HG02623 (cell line): ENCODE results near the gene SLC6A2.

Experiments used
- ATAC-seq: cut with Tn5 transposase; IDR thresholded peaks from one replicate; pipeline ENCODE4 v1.9.1; 2021; ENCODE audit warnings: moderate library complexity; ENCODE audit not compliant: unreplicated experiment

The SLC6A2 gene

DNA sequence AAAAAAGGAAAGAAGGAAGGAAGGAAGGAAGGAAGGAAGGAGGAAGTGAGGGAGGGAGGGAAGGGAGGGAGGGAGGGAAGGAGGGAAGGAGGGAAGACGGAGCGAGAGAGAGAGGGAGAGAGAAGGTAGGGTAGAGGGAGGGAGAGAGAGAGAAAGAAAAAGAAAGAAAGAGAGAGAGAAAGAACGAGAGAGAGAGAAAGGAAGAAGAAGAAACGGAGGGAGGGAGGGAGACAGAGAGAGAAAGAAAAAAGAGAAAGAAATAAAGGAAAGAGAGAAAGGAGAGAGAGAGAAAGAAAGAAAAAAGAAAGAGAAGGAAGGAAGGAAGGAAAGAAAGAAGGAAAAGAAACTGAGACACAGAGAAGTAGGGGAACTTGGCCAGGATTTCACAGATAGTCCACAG lies 8.4 kb upstream of the SLC6A2 start:
- no peak for ATAC-seq

DNA sequence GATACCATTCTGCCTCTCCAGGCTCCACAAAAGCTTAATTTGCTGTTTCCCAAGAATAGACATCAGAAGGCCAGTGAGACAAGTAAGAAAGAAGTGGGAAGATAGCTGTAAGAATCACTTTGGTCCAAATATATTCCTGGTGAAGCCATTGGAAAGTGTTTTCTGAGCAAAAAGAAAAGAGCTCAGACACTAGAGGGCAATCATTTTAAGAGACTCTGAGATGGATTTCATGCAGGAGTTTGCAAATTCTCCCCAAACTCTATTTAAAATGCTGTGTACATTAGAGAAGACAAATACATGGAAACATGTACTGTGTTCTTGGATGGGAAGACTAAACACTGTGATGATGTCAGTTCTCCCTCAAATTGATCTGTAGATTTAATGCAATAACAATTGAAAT lies 8.0 kb upstream of the SLC6A2 start:
- ATAC-seq = no peak

DNA sequence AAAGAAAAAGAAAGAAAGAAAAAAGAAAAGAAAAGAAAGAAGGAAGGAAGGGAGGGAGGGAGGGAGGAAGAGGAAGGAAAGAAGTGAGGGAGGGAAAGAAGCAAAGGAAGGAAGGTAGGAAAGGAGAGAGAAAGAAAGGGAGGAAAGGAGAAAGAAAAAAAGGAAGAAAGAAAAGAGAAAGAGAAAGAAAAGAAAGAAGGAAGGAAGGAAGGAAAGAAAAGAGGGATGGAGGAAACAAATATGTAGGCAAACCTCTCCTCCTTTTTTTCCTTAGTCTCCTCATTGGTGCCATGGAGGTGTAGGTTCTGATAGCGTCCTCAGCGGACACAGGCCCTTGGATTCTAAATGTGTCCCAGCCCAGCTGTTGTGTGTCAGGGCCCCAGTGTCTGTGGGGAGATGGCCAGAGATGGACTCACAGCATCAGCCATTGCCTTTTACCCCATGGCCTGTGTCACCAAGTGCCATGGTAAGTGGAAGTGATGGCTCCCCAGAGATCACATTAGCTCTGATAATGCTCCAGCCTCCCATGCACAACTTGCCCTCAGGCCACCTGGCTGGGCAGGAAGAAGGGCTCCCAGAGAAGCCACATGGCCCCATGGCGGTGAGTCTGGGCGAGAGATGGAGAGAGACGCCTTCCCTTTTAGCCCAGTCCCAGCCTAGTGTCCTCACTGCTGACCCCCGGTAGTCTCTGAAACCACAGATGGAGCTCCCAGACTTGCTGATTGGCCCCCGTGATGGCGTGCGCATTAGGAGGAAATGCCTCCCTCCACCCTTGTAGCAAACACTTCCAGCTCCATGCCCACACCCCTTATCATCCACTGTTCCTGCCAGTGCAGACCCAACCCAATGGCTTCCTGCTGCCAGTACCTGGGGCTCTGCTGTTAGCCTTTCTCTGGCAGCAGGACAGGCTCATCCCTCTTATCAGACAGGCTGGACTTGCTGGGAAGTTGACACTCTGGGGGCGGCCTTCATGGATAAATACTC lies 3.7 kb upstream of the SLC6A2 start:
- no peak for ATAC-seq

DNA sequence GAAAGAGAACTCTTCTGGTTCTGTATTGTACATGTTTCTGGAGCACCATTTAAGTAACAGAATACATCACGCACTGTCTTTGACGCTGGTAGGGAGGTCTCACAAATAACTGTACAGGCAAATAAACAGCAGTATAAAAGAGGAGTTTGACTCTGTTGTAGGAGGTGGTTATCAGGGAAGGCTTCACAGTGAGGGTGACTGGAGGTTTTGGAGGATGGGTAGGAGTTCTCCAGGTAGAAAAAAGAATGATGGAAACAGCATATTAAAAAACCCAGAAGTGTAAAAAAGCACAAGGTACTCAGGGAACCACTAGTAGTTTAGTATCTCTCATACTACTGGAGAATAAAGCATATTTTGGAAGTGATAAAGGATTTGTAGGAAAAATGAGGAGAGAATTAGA lies 2.7 kb upstream of the SLC6A2 start:
- ATAC-seq = no peak

DNA sequence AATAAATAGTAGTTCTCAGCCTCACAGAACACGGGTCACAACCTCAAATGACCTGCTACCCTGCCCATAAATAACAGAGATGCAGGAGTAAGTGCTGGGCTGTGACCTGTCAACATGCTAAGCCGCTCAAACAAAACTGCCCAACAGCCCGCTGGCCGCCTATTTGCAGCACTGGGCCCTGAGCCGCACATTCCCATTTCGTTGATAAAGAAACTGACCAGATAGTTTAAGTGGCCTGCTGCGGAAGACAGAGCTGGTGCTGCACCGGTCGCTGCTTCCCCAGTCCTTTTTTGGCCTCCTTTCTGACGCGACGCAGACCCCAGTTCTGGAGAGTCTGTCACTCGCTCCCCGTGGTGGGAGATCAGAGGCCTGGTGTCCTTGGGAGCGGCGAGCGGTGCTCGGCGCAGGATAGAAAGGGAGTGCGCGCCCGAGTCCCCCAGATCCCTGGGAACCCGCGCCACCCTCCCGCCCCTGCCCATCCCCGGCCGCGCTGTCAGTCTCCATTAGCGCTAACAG lies 349 bp upstream of the SLC6A2 start:
- no peak for ATAC-seq

DNA sequence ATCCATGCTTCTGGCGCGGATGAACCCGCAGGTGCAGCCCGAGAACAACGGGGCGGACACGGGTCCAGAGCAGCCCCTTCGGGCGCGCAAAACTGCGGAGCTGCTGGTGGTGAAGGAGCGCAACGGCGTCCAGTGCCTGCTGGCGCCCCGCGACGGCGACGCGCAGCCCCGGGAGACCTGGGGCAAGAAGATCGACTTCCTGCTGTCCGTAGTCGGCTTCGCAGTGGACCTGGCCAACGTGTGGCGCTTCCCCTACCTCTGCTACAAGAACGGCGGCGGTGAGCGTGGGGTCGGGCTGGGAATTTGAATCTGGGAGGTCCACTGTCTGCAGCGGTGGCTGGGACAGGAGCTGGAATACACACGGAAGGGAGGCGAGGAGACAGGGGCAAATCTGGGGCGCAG lies 904 bp downstream of the SLC6A2 start:
- ATAC-seq = no peak

DNA sequence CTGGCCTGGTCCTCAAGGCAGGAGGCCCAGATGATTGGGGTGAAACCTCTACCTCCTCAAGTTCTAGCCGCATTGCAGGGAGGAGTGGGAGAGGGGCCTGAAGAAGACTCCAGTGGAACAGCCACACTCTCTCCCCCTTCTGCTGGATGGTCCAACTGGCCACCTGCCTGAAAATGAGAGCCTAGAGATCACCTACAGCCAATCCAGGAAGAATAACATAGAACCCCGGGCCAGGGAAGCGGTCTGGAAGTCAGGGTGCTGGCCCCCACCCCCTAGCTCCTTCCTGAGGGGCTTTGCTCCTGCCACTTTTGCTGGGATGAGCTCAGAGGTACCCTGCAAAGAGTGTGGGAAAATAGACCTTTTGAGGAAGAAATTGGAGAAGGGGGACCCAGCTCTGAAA lies 1.8 kb downstream of the SLC6A2 start:
- ATAC-seq = no peak

DNA sequence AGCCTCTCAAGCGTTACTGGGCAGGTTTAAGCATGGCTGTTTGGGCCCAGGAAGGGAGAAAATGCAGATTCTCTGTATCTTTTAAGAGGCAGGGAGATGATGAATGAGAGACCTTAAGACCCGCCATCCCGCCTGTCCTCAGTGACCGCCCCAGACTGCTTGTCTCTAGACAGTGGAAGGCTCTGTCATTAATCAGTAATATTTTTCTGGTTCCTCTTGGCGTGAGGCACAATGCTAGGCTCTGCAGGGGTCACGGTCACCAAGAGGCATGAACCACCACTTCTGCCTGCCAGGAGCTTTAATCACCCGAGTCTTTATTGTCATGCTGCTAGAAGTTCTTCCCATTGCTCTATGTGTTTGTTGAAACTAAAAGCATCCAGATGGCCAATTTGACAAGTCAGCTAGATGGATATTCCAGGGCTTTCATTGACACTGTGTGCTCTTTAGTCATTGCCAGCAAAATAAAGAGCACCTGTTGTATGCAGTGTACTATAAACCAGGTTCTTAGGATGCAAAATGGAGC lies 3.2 kb downstream of the SLC6A2 start:
- no peak for ATAC-seq

DNA sequence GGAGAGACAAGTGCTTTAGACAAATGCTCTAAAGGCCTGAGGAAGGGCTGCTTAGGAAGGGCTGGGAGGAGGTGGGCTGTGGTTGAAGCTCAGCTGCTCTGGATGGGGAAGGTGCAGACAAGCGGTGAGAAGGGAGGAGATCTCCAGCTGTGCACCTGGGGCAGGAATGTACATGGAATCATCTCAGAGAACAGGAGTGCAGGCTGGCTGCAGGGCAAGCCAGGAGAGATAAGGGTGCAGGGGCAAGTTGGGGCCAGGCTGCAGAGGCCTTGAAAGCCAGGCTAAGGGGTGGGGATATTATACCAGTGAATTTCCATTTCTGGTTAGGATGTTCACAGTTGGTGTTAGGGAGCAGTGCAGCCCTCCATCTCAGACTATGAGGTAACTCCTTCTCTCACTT lies 4.2 kb downstream of the SLC6A2 start:
- no peak for ATAC-seq

DNA sequence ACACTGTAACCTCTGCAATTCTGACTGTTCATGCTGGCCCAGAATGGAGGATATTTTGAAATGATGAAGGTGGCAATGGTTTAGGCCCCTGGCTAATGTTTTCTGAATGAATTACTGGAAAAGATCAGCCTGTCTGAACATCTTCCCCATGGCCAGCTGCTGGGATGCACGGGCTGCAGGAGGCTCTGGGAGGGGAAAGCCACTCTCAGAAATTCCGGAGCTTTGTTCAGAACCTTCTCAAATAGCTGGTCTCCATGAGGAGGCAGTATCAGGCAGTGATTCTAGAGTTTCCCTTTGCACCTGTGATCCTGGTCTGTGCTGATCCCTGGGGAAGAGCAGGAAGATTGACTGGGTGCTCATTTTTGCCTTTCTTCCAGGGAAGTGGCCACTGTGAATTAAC lies 5.0 kb downstream of the SLC6A2 start:
- no peak for ATAC-seq

DNA sequence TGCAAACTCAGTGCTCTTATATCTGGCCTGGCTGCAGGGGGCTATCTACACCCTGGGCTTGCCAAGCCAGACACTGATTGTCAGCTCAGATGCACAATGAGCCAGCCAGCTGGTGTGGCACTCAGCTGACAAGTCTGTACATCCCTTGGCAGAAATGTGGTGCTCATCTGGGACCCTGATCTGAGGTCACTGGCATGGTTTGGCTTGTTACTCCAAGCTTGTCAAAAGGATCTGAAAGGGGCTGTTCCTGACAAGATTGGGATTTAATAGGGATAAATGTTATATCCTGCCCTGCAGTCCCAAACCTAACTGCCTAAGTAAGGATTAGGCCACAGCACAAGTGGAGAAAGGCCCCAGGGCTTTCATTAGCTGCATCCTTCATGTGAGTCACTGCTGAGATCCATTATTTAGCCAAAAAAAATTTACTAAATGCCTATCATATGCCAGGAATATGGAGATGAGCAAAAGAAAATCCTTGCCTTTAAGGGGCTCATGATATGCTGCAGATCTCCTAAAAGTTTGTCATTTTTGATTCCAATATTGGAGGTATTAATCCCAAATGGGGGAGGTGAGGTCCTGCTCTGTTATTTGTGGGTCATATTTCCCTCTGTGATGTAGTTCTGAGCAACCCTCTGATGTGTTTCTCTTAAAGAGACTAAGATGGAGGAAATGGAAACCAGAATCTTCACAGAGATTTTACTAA lies 6.3 kb downstream of the SLC6A2 start:
- no peak for ATAC-seq

DNA sequence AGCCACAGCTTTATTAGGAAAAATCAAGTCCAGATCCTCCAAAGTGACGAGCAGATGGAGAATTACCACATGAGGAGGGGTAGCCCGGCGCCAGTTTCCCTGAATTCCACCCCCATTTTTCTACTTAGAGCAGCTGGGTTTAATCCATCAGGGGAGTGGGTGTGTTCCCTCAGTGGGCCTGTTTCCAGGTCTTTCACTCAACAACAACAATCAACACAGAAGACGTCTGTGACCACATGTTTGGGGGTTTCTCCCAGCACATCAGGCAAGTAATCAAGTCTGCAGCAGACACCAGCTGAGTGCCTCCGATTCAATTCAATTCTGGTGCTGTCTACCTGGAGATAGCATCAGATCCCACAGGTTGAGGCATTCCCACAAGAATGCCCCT lies 6.8 kb downstream of the SLC6A2 start:
- ATAC-seq = no peak

DNA sequence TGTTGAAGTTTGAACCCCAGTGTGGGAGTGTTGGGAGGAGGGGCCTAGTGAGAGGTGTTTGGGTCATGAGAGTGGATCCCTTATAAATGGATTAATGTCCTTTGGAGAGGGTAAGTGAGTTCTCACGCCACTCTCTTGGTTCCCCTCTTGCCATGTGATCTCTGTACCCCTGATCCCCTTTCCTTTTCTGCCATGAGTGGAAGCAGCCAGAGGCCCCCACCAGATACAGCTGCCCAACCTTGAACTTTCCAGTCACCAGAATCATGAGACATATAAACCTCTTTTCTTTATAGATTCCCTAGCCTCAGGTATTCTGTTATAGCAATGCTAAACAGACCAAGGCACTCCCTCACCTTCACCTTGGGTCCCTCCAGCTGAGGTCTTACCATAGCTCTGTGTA lies 7.4 kb downstream of the SLC6A2 start:
- no peak for ATAC-seq

DNA sequence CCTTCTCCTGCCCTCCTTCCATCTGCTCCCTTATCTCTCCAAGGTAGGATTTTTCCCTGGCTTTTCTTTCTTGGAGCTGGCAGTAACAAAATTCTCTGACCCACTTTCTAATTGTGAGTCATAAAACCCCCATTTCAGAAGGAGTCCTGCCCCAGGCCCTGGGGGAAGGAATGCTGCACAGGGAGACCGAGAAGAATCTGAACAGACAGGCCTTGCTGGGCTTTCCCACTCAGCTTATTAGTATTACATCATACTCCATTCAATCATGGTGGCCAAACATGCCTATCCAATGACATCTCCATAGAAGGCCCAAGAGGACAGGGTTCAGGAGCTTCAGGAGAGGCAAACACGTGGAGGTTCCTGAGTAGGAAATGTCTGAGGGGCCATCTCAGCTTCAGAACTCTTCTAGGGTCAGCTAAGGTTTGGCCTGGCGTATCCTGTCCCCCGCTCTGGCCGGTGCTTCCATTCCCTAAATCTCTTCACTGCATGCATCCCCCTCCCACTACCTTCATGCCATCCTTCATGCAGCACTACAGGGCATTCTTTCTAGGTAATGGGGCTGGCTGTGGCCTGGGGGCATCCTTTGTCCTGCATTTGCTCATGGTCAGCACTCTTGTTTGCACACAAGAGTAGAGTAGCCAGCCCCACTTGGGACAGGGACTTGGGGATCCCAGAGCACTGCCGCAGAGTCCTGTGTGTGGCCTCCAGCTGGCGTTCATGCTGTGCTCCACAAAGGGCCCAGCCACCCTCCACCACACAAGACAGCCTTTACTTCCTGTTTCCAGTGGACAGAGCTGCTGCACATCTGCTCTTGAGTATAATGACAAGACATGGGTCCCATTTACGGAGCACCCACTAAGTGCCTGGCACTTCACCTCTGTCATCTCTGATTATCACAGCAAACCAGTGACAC lies 8.2 kb downstream of the SLC6A2 start:
- no peak for ATAC-seq

DNA sequence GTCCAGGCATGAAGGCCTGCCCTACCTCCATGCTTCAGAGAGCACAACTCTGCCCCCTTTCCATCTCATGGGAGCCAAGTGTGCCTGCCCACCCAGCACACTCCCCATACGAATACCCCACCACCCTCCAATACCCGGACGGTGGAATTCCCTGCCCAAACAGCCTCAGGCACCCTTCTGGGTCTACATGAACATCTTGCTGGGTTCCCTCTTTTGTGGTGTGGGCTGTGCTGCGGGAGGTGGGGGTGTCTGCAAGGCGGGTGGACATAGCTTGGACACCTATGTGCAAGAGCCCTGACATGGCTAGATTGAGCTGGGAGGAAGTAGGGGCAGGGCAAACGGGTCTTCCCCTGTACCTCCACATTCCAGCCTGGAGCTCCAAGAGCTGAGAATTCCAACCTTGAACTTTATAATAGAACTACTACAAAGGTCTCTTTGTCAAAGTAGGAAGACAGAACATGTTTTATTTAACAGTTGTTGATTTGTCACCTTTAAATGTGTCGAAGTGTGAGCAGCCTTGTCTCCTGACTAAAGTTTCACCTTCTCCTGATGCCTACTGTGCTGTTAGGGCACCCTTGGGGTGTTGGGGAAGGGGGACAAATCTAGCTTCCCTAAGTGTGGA lies 9.1 kb downstream of the SLC6A2 start:
- ATAC-seq = no peak

DNA sequence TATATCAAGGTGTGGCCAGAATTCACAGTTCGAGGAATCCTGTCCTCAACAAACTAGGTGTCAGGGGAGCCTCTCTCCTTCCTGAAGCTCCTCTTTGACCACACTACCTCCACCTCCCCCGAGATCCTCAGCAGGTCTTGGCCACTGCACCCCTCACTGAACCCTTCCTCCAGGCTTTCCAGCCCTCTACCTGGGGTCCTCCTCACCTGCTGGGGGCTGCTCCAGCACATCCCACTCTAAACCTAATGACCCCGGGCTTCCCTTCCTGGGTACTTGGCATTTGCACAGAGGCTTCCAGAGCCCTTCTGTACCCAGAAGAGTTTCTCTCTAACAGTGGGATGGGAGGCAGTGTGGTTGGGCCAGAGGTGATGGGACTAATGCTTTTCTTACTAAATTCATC lies 9.7 kb downstream of the SLC6A2 start:
- ATAC-seq = no peak

DNA sequence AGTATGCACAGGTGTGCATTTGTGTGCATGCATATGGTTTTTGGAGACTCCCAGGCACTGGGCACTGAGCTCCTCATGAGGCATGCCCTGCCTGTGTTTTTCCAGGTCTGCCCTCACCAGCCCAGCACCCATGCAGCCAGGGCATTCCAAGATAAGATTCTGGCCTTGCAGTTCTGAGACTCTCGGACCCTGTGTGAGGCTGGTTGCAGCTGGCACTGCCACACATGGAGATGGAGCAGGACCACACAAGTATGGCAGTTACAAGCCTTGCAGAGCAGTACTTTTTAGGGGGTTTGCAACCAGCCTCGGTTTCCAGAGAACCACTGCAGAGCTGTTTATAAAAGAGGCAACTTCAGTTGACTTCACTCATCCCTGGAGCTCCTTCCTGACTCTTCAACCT lies 10.2 kb downstream of the SLC6A2 start:
- ATAC-seq = no peak

DNA sequence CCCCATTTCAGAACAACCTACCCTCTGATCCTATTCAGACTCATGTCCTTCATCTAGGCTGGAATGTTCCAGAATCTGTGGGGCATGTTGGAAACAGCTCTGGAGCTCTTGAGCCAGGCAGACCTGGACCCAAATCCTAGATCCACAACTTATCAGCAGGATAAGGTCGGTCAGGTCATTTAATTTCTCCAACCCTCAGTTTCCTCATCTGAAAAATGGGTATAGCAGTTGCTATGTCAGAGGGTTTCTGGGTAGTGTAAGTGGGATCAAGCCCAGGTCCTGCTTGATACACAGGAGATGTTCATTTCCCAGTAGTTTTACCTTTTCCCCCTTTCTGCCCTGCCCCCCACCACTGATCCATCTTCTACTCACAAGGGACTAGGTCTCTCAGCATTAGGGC lies 12.0 kb downstream of the SLC6A2 start:
- ATAC-seq = no peak

DNA sequence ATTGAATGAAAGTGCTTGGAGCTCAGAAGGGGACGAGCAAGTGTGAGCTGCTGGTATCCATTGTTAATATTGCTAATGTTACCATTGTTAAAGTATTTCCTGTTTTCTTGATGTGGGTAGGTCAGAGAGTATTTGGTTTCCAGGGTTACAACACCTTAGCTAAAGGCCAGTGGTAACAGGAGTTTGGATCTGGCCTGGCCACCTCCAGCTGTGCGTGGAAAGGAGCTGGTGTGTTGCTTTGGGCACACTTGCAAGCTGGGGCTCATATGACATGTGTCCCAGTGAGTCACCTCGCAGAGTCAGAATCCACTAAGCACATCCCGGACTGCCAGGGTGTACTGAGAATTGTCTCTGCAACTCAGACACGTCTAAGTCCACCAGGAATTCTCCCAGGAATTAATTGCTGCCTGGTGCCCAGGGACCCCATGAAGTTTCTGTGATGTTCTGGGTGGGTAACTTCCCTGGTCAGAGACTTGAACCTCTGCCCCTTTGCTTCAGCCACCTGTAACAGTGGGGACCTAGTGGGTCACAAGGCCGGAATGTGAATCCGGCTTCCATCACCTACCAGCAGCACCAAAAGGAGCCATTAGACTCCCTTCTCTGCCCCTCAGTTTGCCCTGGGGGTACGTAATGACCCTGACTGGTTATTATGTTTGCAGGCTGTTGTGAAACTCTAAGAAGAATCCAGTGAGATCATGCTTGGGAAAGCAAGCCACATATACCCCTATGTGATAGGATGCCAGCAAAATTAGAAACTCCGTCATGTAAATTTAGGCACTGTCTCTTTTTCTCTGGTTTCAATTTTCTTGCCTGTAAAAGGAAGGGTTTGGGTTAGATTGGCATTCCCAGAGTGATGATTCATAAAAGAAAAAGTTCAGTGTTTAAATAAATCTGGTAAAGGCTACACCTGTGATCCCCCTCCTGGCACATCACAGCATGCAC lies 12.8 kb downstream of the SLC6A2 start:
- no peak for ATAC-seq
